HUES64 (cell line): ENCODE measurements around the gene PIM1.
"Not testable (repeated sequence)": the region's sequence is repeated elsewhere in the genome, so short reads cannot be mapped to it uniquely, and the experiment has no call there.

Experiments used
- H3K27ac ChIP-seq: 2 replicates; pipeline ENCODE4 v1.7.0; 2013; ENCODE audit warnings: low read depth, low read length, inconsistent platforms
- H3K27me3 ChIP-seq: 2 replicates; pipeline ENCODE4 v1.6.1; 2013; ENCODE audit warnings: mild to moderate bottlenecking, low read length; ENCODE audit not compliant: insufficient read depth
- H3K36me3 ChIP-seq: 2 replicates; pipeline ENCODE4 v1.6.1; 2013; ENCODE audit warnings: mild to moderate bottlenecking, low read length; ENCODE audit not compliant: insufficient read depth
- H3K4me1 ChIP-seq: 2 replicates; pipeline ENCODE4 v1.6.1; 2013; ENCODE audit warnings: mild to moderate bottlenecking, low read length, moderate library complexity; ENCODE audit not compliant: insufficient read depth
- H3K4me3 ChIP-seq: 2 replicates; pipeline ENCODE4 v1.5.1; 2013; ENCODE audit warnings: mild to moderate bottlenecking, low read length, moderate library complexity
- H3K9ac ChIP-seq: 2 replicates; pipeline ENCODE4 v1.6.1; 2013; ENCODE audit warnings: mild to moderate bottlenecking, low read depth, low read length
- H3K9me3 ChIP-seq: 2 replicates; pipeline ENCODE4 v1.6.1; 2013; ENCODE audit warnings: low read depth, low read length; ENCODE audit not compliant: insufficient read depth
- WGBS: fragments of 150-250, 120-280 bp; methylation state at CpG from one replicate; pipeline ENCODE4 v1.1.7; 2013; ENCODE audit warnings: missing lambda C conversion rate; 5-methylcytosine and 5-hydroxymethylcytosine counted together

Gene PIM1

DNA sequence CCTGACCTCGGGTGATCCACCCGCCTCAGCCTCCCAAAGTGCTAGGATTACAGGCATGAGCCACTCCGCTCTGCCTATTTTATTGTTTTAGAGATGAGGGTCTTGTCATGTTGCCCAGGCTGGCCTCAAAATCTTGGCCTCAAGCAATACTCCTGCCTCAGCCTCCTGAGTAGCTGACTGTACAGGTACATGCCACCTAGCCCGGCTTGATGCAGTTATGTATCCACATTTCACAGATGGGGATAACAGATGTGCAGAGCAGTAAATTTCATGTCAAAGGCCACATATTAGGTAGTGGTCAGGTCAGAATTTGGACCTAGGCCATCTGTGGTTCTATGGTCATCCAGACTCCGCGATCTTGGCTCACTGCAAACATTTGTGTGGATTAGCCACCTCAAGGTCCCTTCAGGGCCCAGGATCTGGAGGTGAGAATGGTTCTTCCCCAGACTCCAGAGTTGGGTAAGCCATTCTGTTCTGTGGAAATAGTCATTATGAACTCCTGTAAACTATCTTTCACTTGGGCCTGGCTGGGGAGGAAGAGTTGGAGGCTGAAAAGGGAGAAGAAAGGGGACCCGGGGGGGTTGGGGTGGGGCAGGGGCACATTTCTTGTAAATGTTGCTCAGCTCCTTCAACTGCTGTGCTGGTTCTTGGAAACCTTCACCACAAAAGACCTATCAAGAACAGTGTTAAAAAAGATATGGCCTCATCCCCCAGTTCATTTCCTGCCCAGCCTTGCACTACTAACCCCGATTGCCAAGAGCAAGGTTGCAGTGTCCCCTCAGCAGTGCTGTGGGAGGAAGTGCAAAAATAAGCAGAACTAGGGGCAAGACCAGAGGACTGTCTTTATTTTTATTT lies 13.0 kb downstream of the PIM1 start:
- no peaks in the 10 kb centered on the region for H3K36me3 ChIP-seq
- no peaks in the 10 kb centered on the region for H3K9me3 ChIP-seq
- H3K4me3 ChIP-seq: no peak overlapping the region
- H3K9ac ChIP-seq: no peak overlapping the region
- WGBS: 89% methylated on average over 8 of the region's 8 CpGs
- no peak overlapping the region for H3K27ac ChIP-seq
- H3K27me3 ChIP-seq: no peaks in the 10 kb centered on the region
- no peaks in the 10 kb centered on the region for H3K4me1 ChIP-seq

DNA sequence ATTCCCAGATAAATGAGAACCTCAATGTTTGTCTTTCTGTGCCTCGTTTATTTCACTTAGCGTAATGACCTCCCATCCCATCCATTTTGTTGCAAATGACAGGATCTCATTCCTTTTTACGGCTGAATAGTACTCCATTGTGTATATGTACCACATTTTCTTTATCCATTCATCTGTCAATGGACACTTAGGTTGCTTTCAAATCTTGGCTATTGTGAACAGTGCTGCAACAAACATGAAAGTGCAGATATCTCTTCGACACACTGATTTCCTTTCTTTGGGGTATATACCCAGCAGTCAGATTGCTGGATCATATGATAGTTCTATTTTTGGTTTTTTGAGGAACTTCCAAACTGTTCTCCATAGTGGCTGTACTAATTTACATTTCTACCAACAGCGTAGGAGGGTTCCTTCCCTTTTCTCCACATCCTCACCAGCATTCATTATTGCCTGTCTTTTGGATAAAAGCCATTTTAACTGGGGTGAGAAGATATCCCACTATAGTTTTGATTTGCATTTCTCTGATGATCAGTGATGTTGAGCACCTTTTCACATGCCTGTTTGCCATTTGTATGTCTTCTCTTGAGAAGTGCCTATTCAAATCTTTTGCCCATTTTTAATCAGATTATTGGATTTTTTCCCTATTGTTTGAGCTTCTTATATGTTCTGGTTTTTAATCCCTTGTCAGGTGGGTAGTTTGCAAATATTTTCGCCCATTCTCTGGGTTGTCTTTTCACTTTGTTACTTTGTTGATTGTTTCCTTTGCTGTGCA lies 16.2 kb downstream of the PIM1 start:
- H3K27me3 ChIP-seq, H3K4me1 ChIP-seq, H3K4me3 ChIP-seq, H3K27ac ChIP-seq, H3K9me3 ChIP-seq, H3K9ac ChIP-seq, H3K36me3 ChIP-seq: not testable (repeated sequence)
- 94% methylated on average over 6 of the region's 6 CpGs for WGBS

DNA sequence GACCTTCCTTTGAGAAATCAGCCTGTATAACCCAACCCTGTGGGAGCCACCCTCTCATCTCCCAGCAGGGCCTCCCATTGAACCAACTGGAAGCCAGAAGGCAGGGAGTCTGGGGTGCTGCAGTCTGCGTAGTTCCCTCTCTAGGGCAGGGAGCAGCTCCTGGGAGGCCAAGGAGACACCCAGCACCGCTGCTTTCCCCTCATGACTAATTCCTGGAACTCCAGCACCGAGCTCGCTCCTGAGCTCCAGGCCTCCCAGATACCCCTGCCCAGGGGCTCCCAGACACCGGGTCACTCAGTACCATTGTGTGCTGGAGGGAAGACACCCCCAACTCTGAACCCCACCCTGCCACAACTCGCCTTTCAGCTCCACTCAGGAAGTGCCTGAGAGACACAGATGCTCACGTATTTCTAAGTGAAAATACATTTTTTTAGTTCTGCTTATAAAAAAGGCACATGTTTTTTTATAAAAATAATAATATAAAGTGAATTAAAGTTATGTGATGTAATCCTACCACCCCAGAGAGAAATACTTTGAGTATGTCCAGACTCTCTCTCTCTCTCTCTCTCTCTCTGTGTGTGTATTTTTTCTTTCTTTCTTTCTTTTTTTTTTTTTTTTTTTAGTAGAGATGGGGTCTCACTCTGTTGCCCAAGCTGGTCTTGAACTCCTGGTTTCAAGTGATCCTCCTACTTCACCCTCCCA lies 17.5 kb downstream of the PIM1 start:
- no peaks in the 10 kb centered on the region for H3K27me3 ChIP-seq
- no peak overlapping the region for H3K4me3 ChIP-seq
- no peaks in the 10 kb centered on the region for H3K4me1 ChIP-seq
- no peak overlapping the region for H3K9ac ChIP-seq
- no peaks in the 10 kb centered on the region for H3K36me3 ChIP-seq
- WGBS: 89% methylated on average over 5 of the region's 7 CpGs
- no peak overlapping the region for H3K27ac ChIP-seq
- no peaks in the 10 kb centered on the region for H3K9me3 ChIP-seq

DNA sequence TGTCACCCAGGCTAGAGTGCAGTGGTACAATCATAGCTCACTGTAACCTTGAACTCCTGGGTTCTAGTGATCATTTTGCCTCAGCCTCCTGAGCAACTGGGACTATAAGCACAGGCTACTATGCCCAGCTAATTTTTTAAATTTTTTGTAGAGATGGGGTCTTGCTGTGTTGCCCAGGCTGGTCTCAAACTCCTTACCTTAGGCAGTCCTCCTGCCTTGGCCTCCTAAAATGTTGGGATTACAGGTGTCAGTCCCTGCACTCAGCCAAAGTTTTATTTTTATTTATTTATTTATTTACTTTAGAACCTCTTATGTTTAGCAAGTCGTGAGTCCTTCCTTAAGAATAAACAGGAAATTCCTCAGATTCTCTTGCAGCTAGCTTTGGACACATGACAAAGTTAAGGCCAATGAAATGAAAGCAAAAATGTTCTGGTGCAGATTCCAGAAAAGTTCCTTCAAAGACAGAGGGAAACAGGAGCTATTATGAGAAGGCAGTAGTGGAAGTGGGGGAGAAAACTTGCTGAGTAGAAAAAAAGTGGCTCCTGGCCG lies 19.1 kb downstream of the PIM1 start:
- Histone ChIP-seq H3K27me3 (no peaks in the 10 kb centered on the region), H3K27ac (no peak overlapping the region), H3K36me3 (no peaks in the 10 kb centered on the region), H3K4me3 (no peak overlapping the region), H3K4me1 (no peaks in the 10 kb centered on the region), H3K9me3 (no peaks in the 10 kb centered on the region), H3K9ac (no peak overlapping the region)
- whole genome bisulfite sequencing: 76% methylated on average over 2 of the region's 2 CpGs

DNA sequence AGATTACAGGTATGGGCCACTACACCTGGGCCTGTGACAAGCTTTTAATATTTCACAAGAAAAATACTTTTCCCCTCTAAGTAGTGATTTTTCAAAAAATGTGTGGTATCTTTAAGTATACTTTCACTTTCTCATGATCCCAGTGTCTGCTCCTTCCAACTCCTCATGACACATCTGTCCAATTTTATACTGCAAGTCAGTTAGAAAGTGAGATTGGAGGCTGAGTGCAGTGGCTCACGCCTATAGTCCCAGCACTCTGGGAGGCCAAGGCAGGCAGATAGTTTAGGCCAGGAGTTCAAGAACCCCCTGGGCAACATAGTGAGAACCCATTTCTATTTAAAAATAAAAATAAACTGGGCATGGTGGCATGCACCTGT lies 20.2 kb downstream of the PIM1 start:
- Histone ChIP-seq H3K4me1 (no peaks in the 10 kb centered on the region), H3K4me3 (no peak overlapping the region), H3K36me3 (no peaks in the 10 kb centered on the region), H3K9me3 (no peaks in the 10 kb centered on the region), H3K27me3 (no peaks in the 10 kb centered on the region), H3K9ac (no peak overlapping the region), H3K27ac (no peak overlapping the region)
- 86% methylated on average over 1 of the region's 1 CpG for WGBS

DNA sequence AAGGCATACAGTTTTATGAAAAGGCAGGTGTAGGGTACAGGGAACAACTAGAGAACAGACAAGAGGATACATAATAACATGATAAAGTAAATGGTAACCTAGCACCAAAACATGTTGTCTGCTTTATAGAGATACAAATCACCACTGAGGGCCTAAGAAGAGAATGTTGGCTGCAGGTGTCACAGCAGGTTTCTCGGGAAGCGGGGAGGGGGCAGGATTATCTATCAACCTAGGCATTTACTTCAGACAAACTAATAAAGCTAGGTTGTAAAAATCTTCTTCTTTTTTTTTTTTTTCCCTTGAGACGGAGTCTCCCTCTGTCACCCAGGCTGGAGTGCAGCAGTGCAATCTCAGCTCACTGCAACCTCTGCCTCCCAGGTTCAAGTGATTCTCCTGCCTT lies 22.7 kb downstream of the PIM1 start:
- Histone ChIP-seq H3K9me3 (no peaks in the 10 kb centered on the region), H3K4me3 (no peak overlapping the region), H3K27ac (no peak overlapping the region), H3K9ac (no peak overlapping the region), H3K36me3 (no peaks in the 10 kb centered on the region), H3K27me3 (no peaks in the 10 kb centered on the region), H3K4me1 (no peaks in the 10 kb centered on the region)
- 79% methylated on average over 3 of the region's 3 CpGs for WGBS

DNA sequence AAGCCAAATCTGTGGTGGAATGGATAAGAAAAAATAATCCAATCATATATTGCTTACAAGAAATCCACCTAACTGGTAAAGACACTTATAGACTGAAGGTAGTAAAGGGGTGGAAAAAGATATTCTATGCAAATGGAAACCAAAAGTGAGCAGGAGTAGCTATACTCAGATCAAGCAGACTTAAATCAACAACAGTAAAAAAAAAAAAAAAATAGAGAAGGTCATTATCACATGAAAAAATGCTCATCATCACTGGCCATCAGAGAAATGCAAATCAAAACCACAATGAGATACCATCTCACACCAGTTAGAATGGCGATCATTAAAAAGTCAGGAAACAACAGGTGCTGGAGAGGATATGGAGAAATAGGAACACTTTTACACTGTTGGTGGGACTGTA lies 24.9 kb downstream of the PIM1 start:
- H3K27me3 ChIP-seq, H3K4me1 ChIP-seq, H3K9ac ChIP-seq, H3K27ac ChIP-seq, H3K4me3 ChIP-seq, H3K36me3 ChIP-seq, H3K9me3 ChIP-seq: not testable (repeated sequence)
- WGBS: no CpG with 5 or more reads among the region's 1 CpG

DNA sequence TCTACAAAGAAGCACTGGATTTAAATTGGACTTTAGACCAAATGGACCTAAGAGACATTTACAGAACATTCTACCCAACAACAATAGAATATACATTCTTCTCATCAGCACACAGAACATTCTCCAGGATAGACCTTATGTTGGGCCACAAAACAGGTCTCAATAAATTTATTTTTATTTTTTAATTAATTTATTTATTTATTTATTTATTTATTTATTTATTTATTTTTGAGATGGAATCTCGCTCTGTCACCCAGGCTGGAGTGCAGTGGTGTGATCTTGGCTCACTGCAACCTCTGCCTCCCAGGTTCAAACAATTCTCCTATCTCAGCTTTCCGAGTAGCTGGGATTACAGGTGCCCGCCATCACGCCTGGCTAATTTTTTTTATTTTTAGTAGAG lies 26.5 kb downstream of the PIM1 start:
- not testable (repeated sequence) for H3K4me1 ChIP-seq, H3K27me3 ChIP-seq, H3K4me3 ChIP-seq, H3K27ac ChIP-seq, H3K36me3 ChIP-seq, H3K9me3 ChIP-seq, H3K9ac ChIP-seq
- WGBS: 92% methylated on average over 3 of the region's 4 CpGs

DNA sequence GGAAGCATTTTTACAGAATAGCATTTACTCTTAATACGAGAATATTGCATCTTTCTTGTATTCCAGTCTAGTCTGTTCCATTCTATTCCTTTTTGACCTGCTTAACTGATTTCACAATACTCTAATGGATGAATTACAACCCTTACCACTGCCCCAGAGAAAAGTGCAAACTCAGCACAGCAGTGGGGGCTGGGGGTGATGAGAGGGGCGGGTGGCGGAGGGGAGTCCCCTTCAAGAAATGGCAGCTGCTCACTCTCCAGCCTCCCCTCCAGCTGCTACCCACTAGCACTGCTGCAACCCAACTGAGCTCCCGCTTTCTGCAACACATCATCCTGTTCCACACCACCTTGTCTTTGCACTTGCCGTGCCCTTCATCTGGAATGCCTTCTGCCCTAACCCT lies 30.1 kb downstream of the PIM1 start:
- H3K9ac ChIP-seq: no peak overlapping the region
- H3K27ac ChIP-seq: no peak overlapping the region
- no peaks in the 10 kb centered on the region for H3K9me3 ChIP-seq
- H3K4me1 ChIP-seq: no peaks in the 10 kb centered on the region
- H3K27me3 ChIP-seq: no peaks in the 10 kb centered on the region
- 89% methylated on average over 5 of the region's 5 CpGs for WGBS
- H3K36me3 ChIP-seq: no peaks in the 10 kb centered on the region
- H3K4me3 ChIP-seq: no peak overlapping the region

DNA sequence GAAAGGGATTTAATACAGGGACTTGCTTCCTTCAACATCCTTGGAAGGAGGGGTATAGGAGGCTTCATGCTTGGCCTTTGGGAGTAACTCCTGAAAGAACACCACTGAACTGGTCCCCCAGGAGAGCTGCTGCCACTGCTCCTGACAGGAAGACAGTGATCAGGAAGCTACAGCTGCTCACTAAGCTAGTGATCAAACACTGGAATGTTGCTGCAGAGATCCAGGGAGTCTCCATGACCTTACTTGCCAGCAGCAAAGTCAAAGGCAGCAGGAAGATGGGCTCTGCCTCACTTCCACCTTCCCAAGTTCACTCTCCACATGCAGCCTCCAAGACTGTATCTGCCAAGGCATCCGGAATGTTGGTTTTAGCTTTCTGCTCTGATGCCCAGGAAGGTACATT lies 31.8 kb downstream of the PIM1 start:
- Histone ChIP-seq H3K4me3 (no peak overlapping the region), H3K27ac (no peak overlapping the region), H3K9ac (no peak overlapping the region), H3K9me3 (no peaks in the 10 kb centered on the region), H3K36me3 (no peaks in the 10 kb centered on the region), H3K27me3 (no peaks in the 10 kb centered on the region), H3K4me1 (no peaks in the 10 kb centered on the region)
- 87% methylated on average over 1 of the region's 1 CpG for WGBS
